Measurements from ENCODE around the gene EXOC1. TPM values are rescaled to one million over a fixed set of nuclear protein-coding genes. Genes with fewer than 3 reads are reported as not detected.

Gene EXOC1
- total and polyA plus RNA-seq, 3 experiments from 2014 or later = 13.3 to 24.6 (median 23.4) TPM

DNA sequence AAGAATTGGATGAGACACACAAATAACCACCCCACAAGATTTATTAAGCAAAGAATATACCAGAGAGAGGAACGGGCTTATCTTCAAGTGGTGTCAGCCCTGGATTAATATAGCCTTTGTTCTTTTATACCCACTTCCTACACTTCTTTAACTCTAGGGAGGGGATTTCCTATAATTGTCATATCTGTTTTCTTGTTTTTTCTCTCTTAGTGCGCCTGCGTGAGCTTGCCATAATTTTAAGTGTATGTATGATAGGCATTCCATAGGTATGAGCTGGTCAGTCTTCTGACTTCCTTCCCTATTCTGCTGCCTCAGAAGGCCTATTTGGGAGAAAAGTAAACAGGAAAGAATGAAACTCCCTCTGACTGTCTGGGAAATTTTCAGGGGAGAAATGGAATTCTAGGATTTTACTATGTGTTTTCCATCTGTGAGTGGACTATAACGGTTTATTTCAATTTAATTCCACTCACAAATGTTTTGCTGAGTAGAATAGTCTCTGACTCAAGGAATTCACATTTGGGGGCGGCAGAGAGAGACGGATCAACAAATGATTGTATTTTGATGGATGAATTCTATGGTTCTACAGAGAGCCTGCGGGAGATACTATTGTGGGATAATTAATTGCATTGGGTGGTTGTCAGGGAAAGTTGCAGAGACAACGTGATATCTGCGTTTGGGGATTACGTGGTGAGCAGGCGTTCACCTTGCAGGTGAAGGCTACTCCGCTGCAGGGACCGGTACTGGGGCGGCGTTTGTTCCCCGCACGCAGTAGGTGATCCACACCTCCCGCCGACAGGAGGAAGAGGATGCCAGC, 94.7 kb downstream of the EXOC1 start:
- peak overlapping the region; percentile 85 to 97 (median 94) for H3K4me3 Mint-ChIP-seq
- Histone ChIP-seq H3K4me1 (ENCODE audit: insufficient read depth, low read length) (peaks cover 29% of the 10 kb centered on the region), H3K36me3 (ENCODE audit: insufficient read depth, low read length) (no peaks in the 10 kb centered on the region), H3K27ac (ENCODE audit: low read depth, low read length) (peak overlapping the region; percentile 82), H3K27me3 (ENCODE audit: insufficient read depth, low read length, poor library complexity, severe bottlenecking) (no peaks in the 10 kb centered on the region), H3K9me3 (ENCODE audit: low read length) (no peaks in the 10 kb centered on the region), H3K4me3 (ENCODE audit: low read length) (peak overlapping the region; percentile 87)
- ChIA-PET CTCF (interaction anchor here (0.6 to 2.9 kb wide), 41 partner anchors 10 to 1030 kb away, joined by 3 to 30 read pairs (median 4); partner anchors contain the start of genes AASDH, EXOC1, NOA1 and PAICS), POLR2A (interaction anchor here (0.5 to 1.4 kb wide), 8 partner anchors 10 to 553 kb away, joined by 3 to 13 read pairs (median 6); partner anchors contain the start of genes AASDH, PAICS, PPAT and TMEM165)
- no peaks in the 10 kb centered on the region for H3K9me3 Mint-ChIP-seq
- peak; percentile 7 to 71 (median 52) for DNase-seq
- H3K4me1 Mint-ChIP-seq = peaks cover 36 to 53% (median 52%) of the 10 kb centered on the region in 3 donors
- H3K27me3 Mint-ChIP-seq = no peaks in the 10 kb centered on the region
- peaks cover 4 to 16% (median 5%) of the 10 kb centered on the region in 3 donors for H3K36me3 Mint-ChIP-seq
- H3K27ac Mint-ChIP-seq = peak overlapping the region; percentile 71 to 93 (median 90)

DNA sequence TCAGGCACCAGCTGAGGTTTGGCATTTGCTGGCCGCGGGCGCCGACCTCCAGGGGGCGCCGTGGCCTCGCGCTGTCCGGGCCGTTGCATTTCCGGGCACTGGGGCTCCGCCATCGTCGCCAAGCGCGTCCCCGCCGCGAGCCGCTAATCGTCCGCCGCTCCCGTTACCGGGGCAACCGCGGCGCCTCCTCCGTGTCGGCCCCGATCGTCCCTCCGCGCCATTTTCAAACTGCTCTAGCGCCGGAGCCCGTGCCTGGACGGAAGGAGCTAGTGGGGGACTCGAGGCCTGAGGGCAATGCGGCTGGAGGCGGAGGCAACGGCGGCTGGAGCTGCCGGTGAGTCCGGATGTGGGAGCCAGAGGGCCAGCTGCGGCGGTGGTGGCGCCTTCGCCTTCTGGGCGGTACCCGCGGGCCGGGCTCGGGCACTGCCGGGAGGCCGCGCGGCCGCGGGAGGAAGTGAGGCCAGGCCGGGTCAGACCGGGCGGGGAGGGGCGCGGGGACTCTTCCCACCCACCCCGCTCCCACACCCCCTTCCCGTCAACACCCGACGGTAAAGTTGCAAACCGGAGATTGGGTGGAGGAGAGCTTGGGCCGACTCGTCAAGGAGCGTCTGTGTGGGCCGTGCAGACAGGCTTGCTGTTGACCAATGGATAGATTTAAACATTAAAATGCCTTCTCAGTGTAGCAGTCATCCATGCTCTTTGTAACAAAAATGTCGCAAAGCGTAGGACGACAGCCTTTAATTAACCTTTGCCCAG, 95.5 kb downstream of the EXOC1 start, which contains the start of gene CEP135:
TSS of gene CEP135 (plus strand) at position 220 of the 756 bp plus-strand sequence. CDS start 3,186 bp downstream, outside the sequence.
- DNase-seq = peak; percentile 88 to 95 (median 91)
- Mint-ChIP-seq H3K4me1 (peaks cover 36 to 53% (median 52%) of the 10 kb centered on the region in 3 donors), H3K4me3 (peak within 1 kb of the TSS; percentile 86 to 97 (median 94)), H3K36me3 (peaks cover 4 to 19% (median 5%) of the 10 kb centered on the region in 3 donors), H3K27ac (peak within 1 kb of the TSS; percentile 71 to 98 (median 94)), H3K9me3 (no peaks in the 10 kb centered on the region), H3K27me3 (no peaks in the 10 kb centered on the region)
- ChIA-PET CTCF (interaction anchor here (0.7 to 2.9 kb wide), 41 partner anchors 9 to 1029 kb away, joined by 3 to 30 read pairs (median 4); partner anchors contain the start of genes AASDH, EXOC1, NOA1 and PAICS), POLR2A (interaction anchor here (0.5 to 1.4 kb wide), 10 partner anchors 9 to 554 kb away, joined by 3 to 13 read pairs (median 4); partner anchors contain the start of genes AASDH, PAICS, PPAT and TMEM165)
- Histone ChIP-seq H3K27me3 (ENCODE audit: insufficient read depth, low read length, poor library complexity, severe bottlenecking) (no peaks in the 10 kb centered on the region), H3K4me1 (ENCODE audit: insufficient read depth, low read length) (peaks cover 29% of the 10 kb centered on the region), H3K27ac (ENCODE audit: low read depth, low read length) (peak within 1 kb of the TSS; percentile 82), H3K9me3 (ENCODE audit: low read length) (no peaks in the 10 kb centered on the region), H3K36me3 (ENCODE audit: insufficient read depth, low read length) (no peaks in the 10 kb centered on the region), H3K4me3 (ENCODE audit: low read length) (peak within 1 kb of the TSS; percentile 87)

DNA sequence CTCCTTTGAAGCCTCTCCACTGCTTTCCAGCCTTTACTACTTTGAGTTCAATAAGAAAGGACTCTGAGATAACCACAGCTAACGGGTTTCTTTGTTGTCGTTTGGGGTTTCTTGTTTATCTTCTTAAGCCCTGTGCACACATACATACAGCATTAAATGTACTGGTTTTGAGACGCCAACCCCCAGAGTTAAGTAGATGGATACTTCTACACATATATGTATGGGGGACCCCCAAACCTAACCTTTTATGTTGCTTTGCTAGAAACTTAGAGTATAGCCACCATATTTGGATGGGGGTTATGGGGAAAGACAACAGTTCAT, 96.0 kb downstream of the EXOC1 start:
- ChIA-PET POLR2A (interaction anchor here (0.7 to 1.4 kb wide), 6 partner anchors 9 to 519 kb away, joined by 3 to 13 read pairs (median 6); partner anchors contain the start of genes AASDH, PAICS and PPAT), CTCF (interaction anchor here (0.8 to 2.9 kb wide), 25 partner anchors 9 to 1029 kb away, joined by 3 to 30 read pairs (median 6); partner anchors contain the start of genes AASDH, NOA1, PAICS and POLR2B)
- Histone ChIP-seq H3K4me1 (ENCODE audit: insufficient read depth, low read length) (peaks cover 29% of the 10 kb centered on the region), H3K4me3 (ENCODE audit: low read length) (peak overlapping the region; percentile 87), H3K27ac (ENCODE audit: low read depth, low read length) (peak overlapping the region; percentile 82), H3K27me3 (ENCODE audit: insufficient read depth, low read length, poor library complexity, severe bottlenecking) (no peaks in the 10 kb centered on the region), H3K9me3 (ENCODE audit: low read length) (no peaks in the 10 kb centered on the region), H3K36me3 (ENCODE audit: insufficient read depth, low read length) (no peaks in the 10 kb centered on the region)
- H3K27ac Mint-ChIP-seq = peak overlapping the region; percentile 64 to 98 (median 94)
- no peaks in the 10 kb centered on the region for H3K27me3 Mint-ChIP-seq
- peaks cover 36 to 53% (median 52%) of the 10 kb centered on the region in 3 donors for H3K4me1 Mint-ChIP-seq
- H3K9me3 Mint-ChIP-seq = no peaks in the 10 kb centered on the region
- peak overlapping the region; percentile 86 to 97 (median 94) for H3K4me3 Mint-ChIP-seq
- peaks cover 4 to 24% (median 5%) of the 10 kb centered on the region in 3 donors for H3K36me3 Mint-ChIP-seq
- DNase-seq = no peak

DNA sequence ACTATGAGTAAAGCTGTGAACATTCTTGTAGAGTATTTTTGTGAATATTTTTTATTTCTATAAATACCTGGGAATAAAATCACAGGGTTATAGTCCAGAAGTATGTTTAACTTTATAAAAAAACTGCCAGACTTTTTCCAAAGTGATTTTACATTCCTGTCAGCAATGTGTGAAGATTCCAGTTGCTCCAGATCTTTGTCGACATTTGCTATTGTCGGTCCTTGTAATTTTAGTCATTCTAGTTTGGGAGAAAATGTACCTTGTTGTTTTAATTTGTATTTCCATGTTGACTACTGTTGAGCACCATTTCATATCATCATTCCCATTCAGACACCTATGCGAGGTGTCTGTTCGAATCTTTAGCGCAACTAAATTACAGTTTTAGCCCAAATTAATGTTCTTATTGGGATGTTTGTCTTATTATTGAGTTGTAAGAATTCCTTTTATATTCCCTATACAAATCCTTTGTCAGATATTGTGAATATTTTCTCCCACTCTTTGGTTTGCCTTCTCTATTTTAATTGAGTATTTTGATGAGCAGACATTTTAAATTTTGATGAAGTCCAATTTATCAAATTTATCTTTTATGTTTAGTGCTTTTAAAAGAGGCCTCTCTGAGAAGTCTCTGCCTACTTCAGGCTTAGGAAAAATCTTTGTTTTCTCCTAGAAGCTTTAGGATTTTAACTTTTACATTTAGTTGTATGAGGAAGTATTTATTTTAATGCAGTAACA, 97.9 kb downstream of the EXOC1 start:
- H3K36me3 ChIP-seq (ENCODE audit: insufficient read depth, low read length) = no peaks in the 10 kb centered on the region
- H3K4me3 Mint-ChIP-seq = peak overlapping the region in 2 of 7 donors; percentile 39 to 79
- no peaks in the 10 kb centered on the region for H3K9me3 ChIP-seq (ENCODE audit: low read length)
- CTCF ChIA-PET = no interaction called here
- H3K4me1 ChIP-seq (ENCODE audit: insufficient read depth, low read length) = peaks cover 29% of the 10 kb centered on the region
- no peaks in the 10 kb centered on the region for H3K27me3 ChIP-seq (ENCODE audit: insufficient read depth, low read length, poor library complexity, severe bottlenecking)
- no peak overlapping the region for H3K27ac ChIP-seq (ENCODE audit: low read depth, low read length)
- peak overlapping the region in 2 of 8 donors; percentile 8 to 10 for H3K27ac Mint-ChIP-seq
- no peaks in the 10 kb centered on the region for H3K9me3 Mint-ChIP-seq
- H3K4me1 Mint-ChIP-seq = peaks cover 35 to 50% (median 48%) of the 10 kb centered on the region in 3 donors
- POLR2A ChIA-PET = no interaction called here
- no peak for DNase-seq
- peaks cover 7 to 39% (median 16%) of the 10 kb centered on the region in 3 donors for H3K36me3 Mint-ChIP-seq
- H3K4me3 ChIP-seq (ENCODE audit: low read length) = no peak overlapping the region
- no peaks in the 10 kb centered on the region for H3K27me3 Mint-ChIP-seq

Other genes with a start within 250 kb of the EXOC1 start
- not detected for gene NMU, start 217.3 kb upstream of the EXOC1 start, total RNA-seq
- gene NMU, start 217.3 kb upstream of the EXOC1 start, polyA plus RNA-seq = 2.2 TPM
- gene EXOC1L, start 33.9 kb upstream of the EXOC1 start, total RNA-seq = not detected
- not detected for gene EXOC1L, start 33.9 kb upstream of the EXOC1 start, polyA plus RNA-seq
- 10 to 100 TPM; 15.8 to 16.1 TPM for gene CEP135, start 95.3 kb downstream of the EXOC1 start, total RNA-seq
- gene CEP135, start 95.3 kb downstream of the EXOC1 start, polyA plus RNA-seq = 8.3 TPM

All from CD8-positive, alpha-beta memory T cell (primary cell).